ENCODE results near the gene TMEM156.

DNA sequence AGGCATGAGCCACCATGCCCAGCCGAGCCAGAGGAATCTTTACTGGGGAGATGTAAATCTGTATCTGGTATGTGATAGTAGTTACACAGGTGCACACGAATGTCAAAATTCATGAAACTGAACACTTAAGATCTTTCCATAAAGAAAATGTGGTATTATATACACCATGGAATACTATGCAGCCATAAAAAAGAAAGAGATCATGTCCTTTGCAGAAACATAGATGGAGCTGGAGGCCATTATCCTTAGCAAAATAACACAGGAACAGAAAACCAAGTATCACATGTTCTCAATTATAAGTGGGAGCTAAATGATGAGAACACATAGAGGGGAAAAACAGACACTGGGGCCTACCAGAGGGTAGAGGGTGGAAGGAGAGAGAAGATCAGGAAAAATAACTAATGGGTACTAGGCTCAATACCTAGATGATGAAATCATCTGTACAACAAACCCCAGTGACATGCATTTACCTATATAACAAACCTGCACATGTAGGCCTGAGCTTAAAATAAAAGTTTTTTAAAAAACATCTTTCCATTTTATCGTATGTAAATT lies 7.8 kb downstream of the TMEM156 start:
- no peak for TF ChIP-seq POLR2AphosphoS5 (IDR thresholded peaks at IDR 0.05)
- TF ChIP-seq CTCF (IDR thresholded peaks at IDR 0.05 in 8 of 11, conservative IDR thresholded peaks at IDR 0.05 in 3 of 11): no peak

Measured in spleen (tissue), 7 donors.